GM21576 (cell line): Measurements from ENCODE around the gene KPTN.
A peak's percentile ranks its signal among the peaks of the same experiment; 100 is the strongest.

Experiments
- ATAC-seq: cut with Tn5 transposase; IDR thresholded peaks from one replicate; pipeline ENCODE4 v1.9.1; 2021; ENCODE audit warnings: mild to moderate bottlenecking, moderate library complexity; ENCODE audit not compliant: unreplicated experiment

Gene KPTN

DNA sequence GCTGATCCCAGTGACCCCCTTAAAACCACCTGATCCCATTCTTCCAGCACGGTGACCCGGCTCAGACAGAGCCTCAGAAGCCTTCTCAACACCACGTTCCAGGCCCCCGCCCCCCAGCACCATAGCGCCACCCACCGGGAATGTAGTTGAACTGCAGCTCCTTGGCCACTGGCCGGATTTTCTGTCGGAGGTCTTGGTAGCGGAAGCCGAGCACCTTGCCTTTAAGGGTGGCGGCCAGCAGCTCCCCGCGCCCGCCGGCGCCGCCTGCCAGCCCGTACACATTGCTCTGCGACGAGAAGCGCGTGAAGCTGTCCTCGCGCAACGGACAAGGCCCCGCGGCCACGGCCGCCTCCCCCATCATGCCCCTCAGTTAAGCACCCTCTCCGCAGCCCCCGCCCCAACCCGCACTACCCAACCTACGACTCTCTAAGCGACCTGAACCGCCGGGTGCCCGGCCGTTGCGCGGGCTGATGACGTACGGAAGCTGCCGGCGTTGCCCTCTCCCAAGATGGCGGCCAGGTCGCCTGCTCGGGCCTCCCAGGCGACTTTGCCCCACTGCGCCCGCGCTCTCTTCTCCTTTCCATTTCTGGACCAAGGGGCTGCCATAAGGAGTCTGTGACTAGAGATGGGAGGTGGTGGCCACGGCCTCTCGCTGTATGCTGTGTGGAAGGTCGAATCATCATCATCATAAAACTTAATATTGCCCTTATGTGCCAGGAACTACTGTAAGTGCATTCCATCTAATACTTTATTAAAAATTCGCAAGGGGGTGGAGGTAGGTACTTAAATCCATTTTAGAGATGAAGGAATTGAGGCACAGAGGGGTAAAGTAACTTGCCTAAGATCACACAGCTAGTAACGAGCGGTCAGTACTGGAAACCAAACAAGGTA is at the start of gene KPTN:
Gene KPTN (minus strand): TSS at position 420 of the 891 bp plus-strand sequence. CDS start 59 bp downstream, at position 361.
- peak; percentile 56 for ATAC-seq

DNA sequence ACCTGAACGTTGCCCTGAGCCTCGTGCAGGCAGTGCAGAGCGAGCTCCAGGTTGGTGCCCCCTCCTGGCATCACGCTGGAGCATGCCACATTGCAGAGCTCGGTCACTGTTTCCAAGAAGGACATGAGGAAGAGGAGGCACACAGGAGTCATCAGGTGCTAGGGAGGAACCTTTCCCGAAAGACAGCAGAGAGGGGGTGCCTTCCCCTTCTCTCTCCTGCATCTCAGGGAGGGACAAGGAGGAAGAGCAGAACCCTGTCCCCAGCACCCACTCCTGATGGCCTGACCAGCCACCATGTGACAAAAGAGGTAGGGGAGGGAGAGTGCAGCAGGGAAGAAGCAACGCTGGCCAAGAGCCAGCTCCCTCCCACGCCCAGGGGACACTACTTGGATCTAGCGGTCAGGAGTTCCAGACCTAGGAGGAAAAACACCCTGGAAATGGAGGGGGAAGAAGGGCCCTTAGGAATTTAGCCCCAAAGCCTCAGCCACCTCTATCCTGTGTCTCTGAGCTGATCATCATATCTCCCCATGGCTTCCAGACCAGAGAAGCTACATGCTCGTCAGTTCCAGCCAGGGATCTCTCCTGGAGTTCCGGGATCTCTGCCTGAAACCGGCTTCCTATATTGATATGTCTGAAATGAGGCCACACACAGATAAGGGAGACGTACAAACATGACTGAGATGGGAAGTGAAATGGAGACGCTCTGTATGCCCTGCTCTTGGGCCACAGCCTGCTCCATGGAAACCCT is 47.8 kb upstream of the KPTN start:
- ATAC-seq, result no peak

DNA sequence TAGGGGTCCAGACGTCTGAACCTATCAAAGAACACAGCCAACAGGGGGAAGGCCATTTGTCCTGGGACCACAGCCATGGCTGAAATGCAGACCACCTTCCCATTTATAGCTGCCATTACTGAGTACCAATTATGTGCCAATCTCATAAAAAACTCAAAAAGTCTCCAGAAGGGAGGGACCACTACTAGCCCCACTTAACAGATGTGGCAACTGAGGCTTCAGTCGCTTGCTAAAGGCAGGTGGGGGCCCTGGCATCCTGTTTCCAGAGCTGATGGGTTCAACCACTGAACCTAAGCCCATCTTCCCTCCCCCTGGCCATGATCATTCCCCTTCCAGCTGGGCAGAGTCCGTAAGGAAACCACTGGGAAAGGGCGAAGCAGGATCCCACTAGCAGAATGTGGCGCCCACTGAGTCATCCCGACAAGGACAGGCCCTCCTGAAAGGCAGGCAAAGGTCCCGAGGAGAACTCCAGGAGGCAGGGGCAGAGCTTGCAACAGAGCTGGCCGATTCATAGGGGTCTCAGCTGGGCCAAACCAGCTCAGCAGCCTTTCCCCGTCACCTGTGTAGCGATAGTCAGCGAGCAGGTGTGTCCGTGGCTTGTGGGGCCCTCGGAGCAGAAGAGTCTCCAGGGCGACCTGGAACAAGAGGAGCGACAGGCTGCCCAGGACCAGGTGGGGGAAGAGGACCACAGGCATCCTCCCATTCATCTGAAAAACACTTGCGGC is 45.2 kb upstream of the KPTN start:
- ATAC-seq, result no peak

DNA sequence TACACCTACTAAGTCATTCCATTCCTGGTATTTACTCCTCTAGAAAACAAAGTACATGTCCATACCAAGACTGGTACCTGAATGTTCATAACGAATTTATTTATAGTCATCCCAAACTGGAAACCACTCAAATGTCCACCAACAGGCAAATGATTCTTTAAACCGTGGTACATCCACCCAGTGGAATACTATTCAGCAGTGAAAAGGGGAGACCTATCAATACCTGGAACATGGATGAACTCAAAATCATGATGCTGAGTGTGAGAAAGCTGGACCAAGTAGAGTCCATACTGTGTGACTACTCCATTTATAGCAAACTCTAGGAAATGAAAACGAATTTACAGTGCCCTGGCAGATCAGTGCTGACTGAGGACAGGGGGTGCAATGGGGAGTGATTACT is 42.8 kb upstream of the KPTN start:
- no peak for ATAC-seq

DNA sequence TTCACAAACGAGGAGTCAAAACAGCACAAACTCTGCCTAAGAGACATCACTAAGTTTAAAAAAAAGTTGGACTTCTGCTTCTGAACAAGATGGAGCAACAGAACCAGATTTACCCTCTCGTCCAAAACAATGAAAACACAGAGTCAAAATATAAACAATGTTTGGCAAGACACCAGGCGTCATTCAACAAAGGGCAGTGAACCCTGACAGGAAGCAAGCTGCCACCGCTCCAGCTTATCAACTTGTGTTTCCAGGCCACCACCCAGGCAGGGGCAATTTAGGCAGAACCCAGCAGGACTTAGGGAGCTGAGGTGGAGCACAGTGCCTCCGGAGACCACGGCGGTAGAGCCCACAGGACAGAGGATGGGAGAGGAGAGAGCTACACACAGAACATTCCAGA is 39.5 kb upstream of the KPTN start:
- no peak for ATAC-seq

DNA sequence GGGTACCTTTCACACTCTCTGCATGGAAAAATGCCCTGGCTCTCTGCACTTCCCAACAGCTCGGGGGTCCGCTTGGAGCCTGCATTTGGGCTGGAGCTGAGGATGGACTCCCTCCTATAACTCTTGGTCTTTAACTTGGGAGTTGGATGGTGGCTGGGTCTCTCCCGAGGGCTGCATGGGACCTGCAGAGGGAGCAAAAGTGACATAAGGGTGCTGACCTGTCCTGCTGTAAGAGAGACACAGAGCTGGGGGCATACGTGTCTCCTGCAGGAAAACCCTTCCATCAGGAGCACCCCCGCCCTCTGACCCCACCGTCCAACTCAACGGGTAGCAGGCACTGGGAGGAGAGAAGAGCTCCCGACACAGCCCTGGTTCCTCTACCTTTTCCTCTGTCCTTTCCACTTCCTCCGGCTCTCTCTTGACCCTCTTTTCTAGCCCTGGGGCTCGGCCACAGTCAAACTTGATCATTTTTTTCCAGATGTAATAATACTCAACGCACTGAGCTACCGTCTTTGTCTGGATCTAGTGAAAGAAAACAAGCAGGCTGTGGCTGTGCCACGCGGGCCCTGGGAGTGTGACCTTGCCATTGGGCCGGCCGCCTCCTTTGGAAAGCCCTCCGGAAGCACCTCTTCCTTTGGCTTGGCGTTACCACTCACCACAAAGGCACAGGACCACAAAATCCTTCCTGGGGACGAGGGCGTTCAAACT is 37.6 kb upstream of the KPTN start:
- ATAC-seq, result no peak

DNA sequence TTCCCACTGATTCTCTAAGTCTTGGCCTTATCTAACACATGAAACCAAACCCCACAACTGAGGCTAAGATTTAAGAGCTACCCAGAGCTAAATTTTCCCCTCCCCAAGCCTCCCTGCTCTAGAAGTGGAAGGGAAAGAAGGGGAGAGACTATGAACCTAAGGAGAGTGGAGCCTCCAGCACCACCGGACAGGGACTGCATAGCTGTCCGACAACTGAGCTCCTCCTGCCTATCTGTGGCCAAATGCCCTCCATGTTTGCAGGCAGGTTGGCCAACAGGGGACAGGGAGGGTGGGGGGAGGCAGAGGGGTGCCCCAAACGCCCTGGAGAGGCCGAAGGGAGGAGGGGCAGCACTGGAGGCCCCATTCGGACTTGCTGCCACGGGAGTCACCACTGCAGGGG is 36.8 kb upstream of the KPTN start:
- ATAC-seq, result no peak

DNA sequence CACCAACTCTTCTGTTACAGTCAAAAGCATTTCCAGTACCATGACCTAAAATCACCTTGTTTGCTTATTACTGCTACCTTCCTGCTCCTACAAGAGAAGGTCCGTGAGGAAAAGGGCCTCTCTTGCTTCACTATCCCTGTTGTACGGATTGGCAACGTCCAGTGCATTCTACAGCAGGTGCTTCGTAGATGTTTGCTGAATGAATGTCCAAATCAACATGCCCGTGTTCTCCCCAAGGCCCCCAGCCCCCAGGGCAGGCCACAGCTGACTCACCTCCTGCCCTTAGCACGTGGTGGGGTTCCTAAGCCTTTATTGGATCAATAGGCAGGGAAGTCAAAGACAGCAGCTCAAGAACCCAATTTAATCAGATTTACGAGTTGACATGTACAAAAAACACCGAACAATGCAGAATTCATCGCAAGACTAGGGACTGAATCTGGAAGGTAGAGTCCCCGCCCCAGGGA is 36.4 kb upstream of the KPTN start:
- no peak for ATAC-seq

DNA sequence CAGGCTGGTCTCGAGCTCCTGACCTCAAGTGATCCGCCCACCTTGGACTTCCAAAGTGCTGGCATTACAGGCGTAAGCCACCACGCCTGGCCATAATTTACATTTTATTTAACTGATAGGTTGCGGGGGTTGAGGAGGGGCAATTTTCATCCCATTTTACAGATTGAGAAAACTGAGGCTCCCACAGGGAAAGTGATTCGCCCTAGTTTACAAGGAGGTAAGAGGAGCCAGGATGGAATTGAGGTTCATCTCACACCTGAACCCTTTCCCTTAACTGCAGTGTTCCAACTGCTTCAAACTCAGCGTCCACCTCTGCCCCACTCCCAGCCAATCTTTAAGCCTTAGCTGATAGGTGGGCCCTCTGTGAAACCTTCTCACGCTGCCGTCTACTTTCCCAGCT is 34.8 kb upstream of the KPTN start:
- no peak for ATAC-seq

DNA sequence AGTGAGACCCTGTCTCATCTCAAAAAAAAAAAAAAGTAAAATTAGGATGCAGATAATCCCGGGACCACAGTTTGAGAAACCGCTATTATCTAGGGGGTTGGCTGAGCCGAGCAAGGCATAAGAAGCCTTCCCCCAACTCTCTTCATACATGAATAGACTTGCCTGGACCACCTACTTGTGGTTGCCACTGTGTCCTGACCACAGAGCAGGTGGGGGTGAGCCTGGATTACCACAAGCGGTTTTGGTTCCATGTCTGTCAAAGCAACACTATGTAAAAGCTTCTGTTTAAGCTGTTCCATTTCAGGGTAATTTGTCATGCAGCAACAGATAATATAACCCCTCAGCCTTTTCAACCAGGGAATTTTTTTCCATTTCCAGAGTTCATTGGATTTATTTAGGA is 34.1 kb upstream of the KPTN start:
- ATAC-seq, result peak; percentile 31

DNA sequence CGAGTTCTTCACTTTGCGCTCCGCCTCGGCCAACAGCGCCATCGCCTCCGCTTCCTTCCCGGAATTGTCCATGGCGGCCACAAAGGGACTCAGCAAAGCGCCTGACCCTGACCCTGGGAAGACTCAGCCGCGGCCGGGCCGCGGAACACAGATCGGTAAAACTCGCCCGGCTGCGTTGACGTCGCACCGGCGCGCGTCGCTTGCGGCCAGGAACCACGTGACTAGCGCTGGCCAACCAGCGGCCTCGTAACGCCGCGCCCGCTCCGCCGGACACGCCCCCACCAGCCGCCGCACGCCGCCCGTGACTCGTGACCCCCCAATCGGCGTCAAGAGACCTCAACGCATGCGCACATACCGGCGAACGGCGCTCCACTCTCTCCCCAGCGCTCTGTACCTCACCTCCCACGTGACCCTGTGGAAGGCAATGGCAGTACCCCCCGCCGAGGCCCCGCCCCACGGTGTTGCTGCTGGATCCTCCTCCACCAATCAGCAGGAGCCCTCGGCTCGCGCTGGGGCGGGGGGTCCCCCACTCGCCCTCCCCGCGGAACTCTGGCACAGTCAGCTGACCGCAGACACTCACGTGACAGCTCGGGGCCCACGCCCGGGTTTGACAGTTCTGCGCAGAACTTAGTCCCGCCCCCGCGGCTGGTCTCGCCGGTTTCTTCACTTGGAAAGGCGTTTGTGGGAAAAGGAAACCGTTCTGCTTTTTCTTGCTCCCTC is 31.0 kb upstream of the KPTN start, which contains the start of gene NAPA:
Gene NAPA (minus strand): TSS at position 195 of the 720 bp plus-strand sequence. CDS start 123 bp downstream, at position 72.
- ATAC-seq, result peak; percentile 81

DNA sequence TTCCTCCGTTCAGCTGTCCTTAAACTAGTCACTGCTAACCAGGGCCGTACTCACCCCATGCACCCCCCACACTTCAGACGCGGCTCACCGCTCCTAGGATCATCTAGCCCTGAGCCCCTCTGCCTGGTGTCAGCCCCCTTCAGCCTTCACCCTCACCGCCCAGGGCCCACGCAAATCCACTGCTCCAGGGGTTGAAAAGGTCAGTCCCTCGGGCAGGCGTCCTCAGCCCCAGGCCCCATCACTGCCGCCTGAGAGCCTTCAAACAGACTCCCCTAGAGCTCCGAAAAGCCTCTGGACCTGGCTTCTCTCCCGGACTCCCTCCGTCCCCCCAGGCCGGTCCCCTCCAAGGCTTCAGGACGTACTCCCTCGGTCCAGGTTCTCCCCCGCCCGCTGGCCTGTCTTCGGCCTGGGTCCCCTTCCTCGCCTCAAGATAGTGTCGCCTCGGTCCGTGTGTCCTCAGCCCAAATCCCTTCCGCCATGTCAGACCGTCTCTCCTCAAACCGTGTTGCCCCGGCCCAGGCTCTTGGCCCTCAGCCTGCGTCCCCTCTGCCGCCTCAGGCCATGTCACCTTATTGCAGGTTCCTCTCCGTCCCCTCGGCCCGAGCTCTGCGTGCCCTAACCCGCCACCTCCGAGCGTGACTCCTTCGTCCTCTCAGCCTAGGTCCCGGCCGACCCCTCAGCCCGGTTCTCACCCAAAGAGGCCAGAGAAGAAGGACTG is 30.3 kb upstream of the KPTN start:
- no peak for ATAC-seq

DNA sequence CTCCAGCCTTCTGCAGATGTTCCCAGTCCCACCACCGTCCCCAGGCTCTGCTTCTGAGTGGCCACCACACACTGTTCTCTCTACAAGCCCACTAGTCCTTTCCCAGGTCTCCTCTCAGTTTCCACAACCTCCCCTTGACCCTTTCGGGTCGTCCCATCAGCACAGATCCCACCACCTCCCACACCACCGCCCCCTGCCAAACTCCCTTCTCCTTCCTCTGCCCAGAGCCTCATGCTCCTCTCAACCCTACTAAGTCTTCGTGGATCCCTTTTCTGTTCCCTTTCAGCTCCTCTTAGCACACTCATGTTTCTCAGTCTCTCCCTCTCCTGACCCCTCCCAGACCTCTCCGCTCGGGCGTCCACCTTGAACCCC is 28.9 kb upstream of the KPTN start:
- ATAC-seq, result no peak

DNA sequence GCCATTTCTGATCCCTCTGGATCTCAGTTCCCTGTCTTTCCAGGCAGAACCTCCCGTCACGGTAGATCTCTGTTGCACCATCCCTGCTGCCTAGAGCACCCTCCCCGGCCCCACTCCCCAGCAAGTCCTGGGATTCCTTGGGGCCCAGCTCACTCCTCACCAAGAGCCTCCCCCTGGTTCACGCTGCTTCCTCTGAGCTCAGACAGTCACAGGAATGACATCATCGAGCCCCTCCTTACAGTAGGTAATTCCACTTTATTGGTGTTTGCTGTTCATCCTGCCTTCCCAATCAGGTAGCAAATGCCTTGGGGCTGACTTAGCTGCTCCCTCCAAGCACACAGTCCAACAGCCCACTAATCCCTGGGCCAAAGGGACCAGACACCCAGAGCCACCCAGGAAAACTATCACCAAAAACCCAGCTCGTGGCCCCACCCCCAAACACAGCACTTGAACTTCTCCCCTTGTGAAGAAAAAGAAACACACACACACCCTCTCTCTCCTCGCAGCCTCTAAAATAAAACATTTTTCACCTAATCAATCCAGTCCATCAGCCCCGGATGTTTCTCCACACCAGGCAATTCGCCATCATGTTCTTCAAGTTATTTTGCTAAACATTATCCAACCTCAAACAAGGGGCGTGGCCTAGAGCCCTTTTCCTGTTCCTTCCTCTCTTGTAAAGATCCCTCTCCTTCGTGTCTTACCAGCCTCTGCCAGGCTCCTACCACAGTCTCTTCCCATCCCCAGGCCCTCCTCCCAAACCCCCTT is 28.3 kb upstream of the KPTN start:
- no peak for ATAC-seq

DNA sequence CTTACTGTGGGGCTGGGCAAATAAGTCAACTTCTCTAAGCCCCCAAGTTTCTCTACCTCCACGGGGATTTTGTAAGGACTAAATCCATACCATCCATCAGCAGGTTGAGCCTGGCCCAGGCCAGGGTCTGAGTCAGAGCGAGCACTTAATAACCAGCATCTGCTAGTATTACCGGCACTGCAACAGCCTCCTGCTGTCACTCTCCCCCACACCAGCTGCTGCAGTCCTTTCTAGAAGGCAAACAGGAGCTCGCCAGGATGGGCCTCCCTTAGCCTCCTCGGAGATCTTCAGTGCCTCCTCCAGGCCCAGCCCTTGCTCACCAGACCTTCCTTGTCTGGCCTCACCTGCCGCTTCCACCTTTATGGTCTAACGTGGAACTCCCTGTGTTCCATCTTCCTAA is 27.7 kb upstream of the KPTN start:
- ATAC-seq, result no peak

DNA sequence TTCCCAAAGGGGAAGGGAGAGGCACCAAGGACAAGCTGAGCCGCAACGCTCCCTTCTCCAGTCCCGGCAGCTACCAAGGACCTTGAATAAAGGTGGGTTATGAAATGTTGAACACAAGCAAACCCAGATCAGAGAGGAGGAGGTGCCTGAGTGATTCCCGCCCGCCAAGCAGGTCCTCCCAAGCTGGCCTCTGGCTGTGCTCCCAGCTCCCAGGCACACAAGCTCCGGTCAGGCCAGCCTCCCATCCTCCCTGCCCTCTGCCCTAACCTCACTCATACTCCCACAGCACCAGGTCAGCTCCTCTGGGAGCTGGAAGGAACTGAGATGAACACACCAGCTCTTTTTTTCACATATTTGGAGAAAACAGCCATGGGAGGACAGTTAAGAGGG is 27.1 kb upstream of the KPTN start:
- no peak for ATAC-seq

DNA sequence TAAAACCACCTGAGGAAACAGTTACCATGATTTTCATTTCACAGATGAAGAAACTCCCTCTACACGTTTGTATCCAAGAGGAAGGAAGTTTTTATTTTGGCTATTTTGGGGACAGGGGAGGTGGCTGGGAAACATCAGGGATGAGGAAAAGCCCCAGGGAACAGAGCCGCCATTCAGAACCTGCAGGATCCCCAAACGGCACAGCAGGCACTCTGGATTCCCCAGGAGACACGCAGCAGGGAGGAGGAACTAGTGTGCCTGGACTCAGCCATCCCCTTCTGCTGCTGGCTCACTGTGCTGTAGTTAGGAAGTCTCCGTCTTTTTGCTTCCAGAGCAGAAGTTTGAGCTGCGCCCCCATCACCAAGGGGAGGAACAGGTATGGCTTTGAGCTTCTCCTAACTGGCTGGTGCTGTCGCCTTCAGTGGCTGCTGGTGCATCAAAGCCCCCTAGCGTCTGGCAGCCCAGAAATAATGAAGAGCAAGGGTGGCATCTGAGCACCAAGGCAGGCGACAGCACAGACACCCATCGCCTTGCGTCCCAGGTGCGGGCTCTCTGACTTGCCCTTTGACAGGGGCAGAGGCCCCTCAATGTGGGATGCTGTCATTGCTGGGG is 26.6 kb upstream of the KPTN start:
- ATAC-seq, result no peak

DNA sequence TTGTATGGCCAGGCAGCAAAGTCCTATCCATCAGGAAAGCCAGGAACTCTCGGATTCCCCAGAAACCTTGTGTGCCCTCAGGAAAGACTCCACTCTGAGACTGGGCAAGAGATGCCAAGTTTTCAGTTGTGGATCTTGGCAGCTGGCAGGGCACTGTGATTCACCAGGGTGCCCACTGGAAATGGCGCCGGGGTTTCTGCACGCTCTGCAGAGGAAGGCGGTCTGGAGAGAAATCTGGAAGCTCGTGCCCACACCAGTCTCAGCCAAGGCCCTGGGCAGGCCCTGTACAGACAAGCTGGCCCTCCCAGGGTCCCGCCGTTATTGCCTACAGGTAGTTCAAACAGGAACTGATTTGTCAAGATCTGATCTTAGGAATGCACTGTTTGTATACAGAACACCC is 26.0 kb upstream of the KPTN start:
- no peak for ATAC-seq
